HEK293 (cell line): ENCODE measurements around the gene NHP2.
A peak's percentile ranks its signal among the peaks of the same experiment; 100 is the strongest.

ENCODE experiments used
- CTCF ChIA-PET: fragments of 350-600 bp; formaldehyde crosslinking; extraction: SDS; loops from one replicate; lab custom pipeline; 2021; ENCODE audit warnings: antibody characterized with exemption; lab: Yijun Ruan, JAX
- POLR2A ChIA-PET: fragments of 300-600 bp; formaldehyde crosslinking; extraction: SDS; loops from one replicate; lab custom pipeline; 2020; ENCODE audit warnings: antibody characterized with exemption, inconsistent platforms; lab: Yijun Ruan, JAX
- H3K27ac ChIP-seq: fragments of 200-500 bp; sonication (Bioruptor generic); 2 replicates; pipeline ENCODE4 v1.5.1; 2014; ENCODE audit warnings: low read depth, low read length, control low read depth, inconsistent platforms; ENCODE audit errors: extremely low read depth
- H3K36me3 ChIP-seq, 2 experiments: fragments of 200-500 bp in 1 of 2; sonication (Bioruptor generic) in 1 of 2; 1 replicate in 1 of 2; 2 replicates in 1 of 2; pipeline ENCODE4 v1.5.1; 2014 to 2017; ENCODE audit warnings: inconsistent platforms in 2 of 2, low read length in 2 of 2; ENCODE audit not compliant: control insufficient read depth in 2 of 2, insufficient read depth in 1 of 2
- H3K4me1 ChIP-seq: fragments of 200-500 bp; sonication (Bioruptor generic); 2 replicates; pipeline ENCODE4 v1.5.1; 2014; ENCODE audit warnings: mild to moderate bottlenecking, low read length, inconsistent platforms; ENCODE audit not compliant: control insufficient read depth, insufficient read depth
- H3K4me3 ChIP-seq: 2 replicates; pipeline ENCODE4 v1.5.1; 2011; ENCODE audit warnings: low read depth, mild to moderate bottlenecking, control low read depth, low read length, moderate library complexity
- H3K9me3 ChIP-seq: fragments of 200-500 bp; sonication (Bioruptor generic); 2 replicates; pipeline ENCODE4 v1.5.1; 2014; ENCODE audit warnings: low read depth, low read length, inconsistent platforms; ENCODE audit not compliant: control insufficient read depth, insufficient read depth
- FEZF1 ChIP-seq: fragments of 450-650 bp; formaldehyde crosslinking; IDR thresholded peaks from 2 replicates; pipeline ENCODE4 v1.5.1; 2016; ENCODE audit warnings: missing biosample characterization, missing genetic modification characterization
- GLI2 ChIP-seq: fragments of 450-650 bp; formaldehyde crosslinking; IDR thresholded peaks from 2 replicates; pipeline ENCODE4; 2017; ENCODE audit warnings: missing biosample characterization, missing genetic modification characterization, low read depth, borderline replicate concordance
- GLIS2 ChIP-seq: fragments of 450-650 bp; formaldehyde crosslinking; IDR thresholded peaks from 2 replicates; pipeline ENCODE4 v1.5.1; 2016; ENCODE audit warnings: missing biosample characterization, missing genetic modification characterization
- HOXA7 ChIP-seq: sonication (generic); formaldehyde crosslinking; IDR thresholded peaks from 2 replicates; pipeline ENCODE4 v1.8.1; 2022; ENCODE audit warnings: missing genetic modification reagents, borderline replicate concordance
- HOXC10 ChIP-seq: sonication (generic); formaldehyde crosslinking; IDR thresholded peaks from 2 replicates; pipeline ENCODE4 v1.8.1; 2023; ENCODE audit warnings: mild to moderate bottlenecking, missing genetic modification reagents
- IKZF3 ChIP-seq: fragments of 450-650 bp; IDR thresholded peaks from 2 replicates; pipeline ENCODE4 v1.5.0; 2018; ENCODE audit warnings: missing biosample characterization, mild to moderate bottlenecking, missing genetic modification characterization, moderate library complexity
- KLF8 ChIP-seq: fragments of 450-650 bp; formaldehyde crosslinking; IDR thresholded peaks from 2 replicates; pipeline ENCODE4 v1.5.1; 2016; ENCODE audit warnings: missing biosample characterization, missing genetic modification characterization
- PRDM2 ChIP-seq: fragments of 450-650 bp; formaldehyde crosslinking; IDR thresholded peaks from 2 replicates; pipeline ENCODE4 v1.5.1; 2016; ENCODE audit warnings: missing biosample characterization, missing genetic modification characterization, borderline replicate concordance
- PRDM4 ChIP-seq: fragments of 450-650 bp; formaldehyde crosslinking; IDR thresholded peaks from 2 replicates; pipeline ENCODE4 v1.5.1; 2017; ENCODE audit warnings: missing biosample characterization, missing genetic modification characterization
- RBAK ChIP-seq: fragments of 450-650 bp; formaldehyde crosslinking; IDR thresholded peaks from 2 replicates; pipeline ENCODE4 v1.5.1; 2016; ENCODE audit warnings: missing biosample characterization, missing genetic modification characterization
- WT1 ChIP-seq: fragments of 450-650 bp; formaldehyde crosslinking; IDR thresholded peaks from 2 replicates; pipeline ENCODE4 v1.5.1; 2016; ENCODE audit warnings: missing biosample characterization, missing genetic modification characterization
- YY1 ChIP-seq: fragments of 450-650 bp; formaldehyde crosslinking; IDR thresholded peaks from 2 replicates; pipeline ENCODE4 v1.5.1; 2018; ENCODE audit warnings: missing biosample characterization, missing genetic modification characterization
- ZNF112 ChIP-seq: fragments of 450-650 bp; formaldehyde crosslinking; IDR thresholded peaks from 2 replicates; pipeline ENCODE4 v1.5.0; 2017; ENCODE audit warnings: missing biosample characterization, missing genetic modification characterization
- ZNF280C ChIP-seq: fragments of 450-650 bp; formaldehyde crosslinking; IDR thresholded peaks from 2 replicates; pipeline ENCODE4 v1.5.1; 2016; ENCODE audit warnings: missing biosample characterization, missing genetic modification characterization
- ZNF292 ChIP-seq: fragments of 450-650 bp; formaldehyde crosslinking; IDR thresholded peaks from 2 replicates; pipeline ENCODE4 v1.5.1; 2016; ENCODE audit warnings: low read depth, missing biosample characterization, missing genetic modification characterization, borderline replicate concordance
- ZNF354C ChIP-seq: fragments of 450-650 bp; formaldehyde crosslinking; IDR thresholded peaks from 2 replicates; pipeline ENCODE4 v1.5.1; 2016; ENCODE audit warnings: missing biosample characterization, missing genetic modification characterization, low read depth, borderline replicate concordance
- ZNF362 ChIP-seq: fragments of 450-650 bp; formaldehyde crosslinking; IDR thresholded peaks from 2 replicates; pipeline ENCODE4 v1.5.1; 2016; ENCODE audit warnings: missing biosample characterization, missing genetic modification characterization
- ZNF391 ChIP-seq: fragments of 450-650 bp; formaldehyde crosslinking; IDR thresholded peaks from 2 replicates; pipeline ENCODE4 v1.5.1; 2016; ENCODE audit warnings: low read depth, missing biosample characterization, missing genetic modification characterization, borderline replicate concordance
- ZNF394 ChIP-seq: fragments of 450-650 bp; formaldehyde crosslinking; IDR thresholded peaks from 2 replicates; pipeline ENCODE4 v1.5.1; 2016; ENCODE audit warnings: missing biosample characterization, missing genetic modification characterization, mild to moderate bottlenecking, moderate library complexity, borderline replicate concordance
- ZNF513 ChIP-seq: fragments of 450-650 bp; IDR thresholded peaks from 2 replicates; pipeline ENCODE4 v1.5.1; 2018; ENCODE audit warnings: missing biosample characterization, missing genetic modification characterization
- ZNF571 ChIP-seq: fragments of 450-650 bp; formaldehyde crosslinking; IDR thresholded peaks from 2 replicates; pipeline ENCODE4 v1.5.0; 2017; ENCODE audit warnings: missing biosample characterization, missing genetic modification characterization
- ZSCAN16 ChIP-seq: fragments of 450-650 bp; formaldehyde crosslinking; IDR thresholded peaks from 2 replicates; pipeline ENCODE4 v1.5.1; 2016; ENCODE audit warnings: missing biosample characterization, missing genetic modification characterization
- ZSCAN23 ChIP-seq: fragments of 450-650 bp; formaldehyde crosslinking; IDR thresholded peaks from 2 replicates; pipeline ENCODE4 v1.5.1; 2016; ENCODE audit warnings: missing biosample characterization, missing genetic modification characterization

The NHP2 gene

GRCh38 chr5:178153530-178154340, at the start of gene NHP2:
Gene NHP2 (minus strand): TSS chr5:178153885. CDS start chr5:178153817, 68 bp downstream.
- H3K4me1 ChIP-seq: peaks cover 4% of the 10 kb centered on the region; the same call in 1 of the 2 replicates
- peak within 1 kb of the TSS; percentile 13; the same call in 1 of the 2 replicates for H3K27ac ChIP-seq
- H3K36me3 ChIP-seq: peaks cover 15 to 36% of the 10 kb centered on the region in 2 experiments
- no peaks in the 10 kb centered on the region for H3K9me3 ChIP-seq
- CTCF ChIA-PET: interaction anchor here (0.6 to 13.3 kb wide), 4 partner anchors 8 to 78 kb away, joined by 3 to 204 read pairs (median 4); no protein-coding TSS in a partner anchor
- H3K4me3 ChIP-seq: peak within 1 kb of the TSS; percentile 90
- POLR2A ChIA-PET: interaction anchor here (0.6 to 3.0 kb wide), 16 partner anchors 10 to 731 kb away, joined by 3 to 35 read pairs (median 4); partner anchors contain the start of gene HNRNPAB
- no peak for TF ChIP-seq ZNF513 (tag by site-specific recombination)
- peak; percentile 96 for TF ChIP-seq ZNF362
- TF ChIP-seq ZSCAN23: no peak
- TF ChIP-seq ZNF394 (tag by site-specific recombination): peak; percentile 39; the same call in 1 of the 2 replicates
- TF ChIP-seq WT1 (tag by site-specific recombination): no peak
- no peak for TF ChIP-seq FEZF1 (tag by site-specific recombination)
- TF ChIP-seq ZSCAN16 (tag by site-specific recombination): no peak
- no peak for TF ChIP-seq GLI2
- TF ChIP-seq PRDM4: no peak
- no peak for TF ChIP-seq PRDM2
- TF ChIP-seq ZNF112 (tag by site-specific recombination): no peak
- no peak for TF ChIP-seq ZNF280C (tag by site-specific recombination)
- TF ChIP-seq ZNF292: no peak
- TF ChIP-seq ZNF354C (tag by site-specific recombination): no peak
- TF ChIP-seq HOXC10 (CRISPR knock-in tag): no peak
- TF ChIP-seq KLF8 (tag by site-specific recombination): peak; percentile 98
- TF ChIP-seq ZNF571 (tag by site-specific recombination): no peak
- no peak for TF ChIP-seq YY1
- peak; percentile 34; the same call in 1 of the 2 replicates for TF ChIP-seq ZNF391 (tag by site-specific recombination)
- no peak for TF ChIP-seq RBAK (tag by site-specific recombination)
- TF ChIP-seq HOXA7 (CRISPR knock-in tag): no peak
- TF ChIP-seq GLIS2 (tag by site-specific recombination): peak; percentile 85
- peak; percentile 87 for TF ChIP-seq IKZF3 (tag by site-specific recombination)
